ENCODE measurements around the gene TIPARP. TPM values are rescaled to one million over a fixed set of nuclear protein-coding genes. Genes with fewer than 3 reads are reported as not detected.

TIPARP gene
- total RNA-seq, 2 donors from 2014 or later, result 27.0 to 111 TPM

Other genes with a start within 250 kb of the TIPARP start
- gene SSR3, start 119.5 kb upstream of the TIPARP start, total RNA-seq, result 100 to 1,000 TPM; 118 to 205 TPM
- 1 to 10 TPM; 1.0 to 1.1 TPM for gene LEKR1, start 151.8 kb downstream of the TIPARP start, total RNA-seq

Data from activated naive CD4-positive, alpha-beta T cell treated with anti-CD3 and anti-CD28 coated beads, Interleukin-2, amount 50 U/mL, for 72 hours (primary cell).